Stimulated activated CD4-positive, alpha-beta T cell treated with anti-CD3 and anti-CD28 coated beads, Interleukin-15, amount 100 ng/mL, for 24 hours (primary cell): ENCODE results near the gene ICA1.
"Not testable (repeated sequence)": the region's sequence is repeated elsewhere in the genome, so short reads cannot be mapped to it uniquely, and the experiment has no call there.

Experiments used
- DNase-seq: peaks from one replicate; pipeline ENCODE4 v3.0.0-alpha.2; 2020

ICA1 gene

DNA sequence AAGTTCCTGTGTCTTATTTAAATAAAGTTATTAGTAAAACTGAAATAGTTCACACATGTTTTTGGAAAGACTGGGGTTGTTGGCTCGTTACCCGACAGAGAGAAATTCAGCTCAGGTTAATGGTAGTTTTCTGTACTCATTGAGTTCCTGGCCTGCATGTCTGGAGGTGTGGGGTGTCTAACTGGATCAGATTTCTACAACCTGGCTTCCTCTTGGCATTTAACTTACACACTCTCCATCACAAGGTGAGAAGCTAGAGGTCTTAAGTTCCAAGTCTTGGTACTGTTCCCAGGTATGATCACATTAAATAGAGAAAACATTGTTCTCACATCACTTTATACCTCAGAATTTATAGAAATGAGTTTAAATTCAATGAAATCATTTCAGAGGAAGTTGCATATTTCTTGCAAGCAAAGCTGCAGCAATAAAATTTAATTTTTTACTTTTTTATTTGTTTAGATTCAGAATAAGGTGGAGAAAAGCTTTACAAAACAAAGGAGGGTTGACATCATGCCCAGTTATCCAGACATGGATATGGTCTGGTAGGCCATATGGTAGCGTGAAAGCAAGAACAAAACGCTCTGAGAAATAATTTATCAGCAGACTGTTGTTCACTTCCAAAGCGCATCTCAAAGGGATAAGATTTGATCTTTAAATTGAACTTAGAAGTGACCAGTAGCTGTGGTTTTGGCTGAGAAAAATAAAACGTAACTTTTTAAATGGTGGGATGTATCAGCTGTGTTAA lies 172.8 kb downstream of the ICA1 start:
- no peak for DNase-seq

DNA sequence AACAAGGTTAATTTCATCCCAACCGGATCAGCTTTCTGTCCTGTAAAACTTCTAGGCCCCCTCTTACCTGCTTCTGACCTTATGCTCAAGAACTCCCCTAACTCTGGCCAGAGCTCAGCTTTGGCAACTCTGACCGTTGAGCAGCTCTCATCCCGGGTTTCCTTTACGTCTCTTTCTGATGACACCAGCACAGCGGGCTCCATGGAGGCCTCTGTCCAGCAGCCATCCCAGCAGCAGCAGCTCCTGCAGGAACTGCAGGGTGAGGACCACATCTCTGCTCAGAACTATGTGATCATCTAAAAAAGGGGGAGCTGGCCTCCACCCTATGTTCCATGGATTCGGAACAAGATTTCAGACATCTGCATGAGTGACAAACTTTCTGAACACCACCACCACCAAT lies 175.7 kb downstream of the ICA1 start:
- DNase-seq = no peak

DNA sequence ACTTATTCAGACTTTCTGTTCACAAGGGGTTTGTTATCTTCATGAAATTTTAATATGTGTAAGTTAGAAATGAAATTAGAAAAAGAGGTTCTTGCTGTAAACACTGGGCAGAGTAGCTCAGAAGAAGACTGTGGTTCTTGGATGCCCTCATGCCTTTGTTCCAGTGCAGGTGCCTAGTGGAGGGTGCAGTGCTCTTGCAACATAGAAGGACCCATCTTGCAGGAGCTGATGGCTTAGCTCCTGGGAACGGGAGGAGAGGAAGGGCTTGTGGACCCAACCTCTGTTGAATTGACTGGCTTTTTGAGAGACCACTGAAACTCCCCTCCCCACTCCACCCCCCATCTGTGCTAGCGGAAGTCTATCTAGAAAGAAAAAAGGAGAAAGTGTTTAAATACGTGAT lies 176.5 kb downstream of the ICA1 start:
- DNase-seq = no peak

DNA sequence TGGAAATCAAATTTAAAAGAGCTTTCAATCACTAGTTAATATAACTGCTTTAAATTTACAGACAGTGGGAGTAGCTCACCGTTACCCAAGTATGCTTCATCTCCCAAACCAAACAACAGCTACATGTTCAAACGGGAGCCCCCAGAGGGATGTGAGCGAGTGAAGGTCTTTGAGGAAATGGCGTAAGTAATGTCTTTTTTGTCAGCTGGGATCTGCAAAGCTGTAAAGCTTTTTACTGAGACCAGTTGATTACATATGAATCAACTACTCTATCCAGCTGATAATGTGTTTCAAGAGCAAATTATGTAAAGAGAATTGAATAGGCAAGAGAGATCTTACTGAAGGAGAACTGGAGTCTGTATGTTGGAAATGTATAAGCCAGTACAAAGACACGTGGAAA lies 177.1 kb downstream of the ICA1 start:
- no peak for DNase-seq

DNA sequence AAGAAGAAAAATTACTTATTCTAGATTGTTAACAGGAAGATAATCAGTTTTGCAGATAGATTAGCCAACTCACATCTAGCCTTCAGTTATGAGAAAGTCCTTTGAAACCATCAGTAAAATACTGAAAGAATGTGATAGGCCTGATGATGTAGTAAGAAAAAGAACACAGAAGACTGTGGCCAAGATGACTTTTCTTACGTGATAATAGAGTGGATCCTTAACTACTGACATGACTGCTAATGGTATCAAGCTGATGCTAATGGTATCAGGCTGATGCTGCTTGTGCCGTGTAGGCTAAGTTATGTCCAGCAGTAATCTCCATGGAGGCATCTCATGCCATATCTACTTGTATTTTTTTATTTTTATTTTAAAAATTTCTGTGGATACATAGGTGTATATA lies 179.2 kb downstream of the ICA1 start:
- DNase-seq = no peak

DNA sequence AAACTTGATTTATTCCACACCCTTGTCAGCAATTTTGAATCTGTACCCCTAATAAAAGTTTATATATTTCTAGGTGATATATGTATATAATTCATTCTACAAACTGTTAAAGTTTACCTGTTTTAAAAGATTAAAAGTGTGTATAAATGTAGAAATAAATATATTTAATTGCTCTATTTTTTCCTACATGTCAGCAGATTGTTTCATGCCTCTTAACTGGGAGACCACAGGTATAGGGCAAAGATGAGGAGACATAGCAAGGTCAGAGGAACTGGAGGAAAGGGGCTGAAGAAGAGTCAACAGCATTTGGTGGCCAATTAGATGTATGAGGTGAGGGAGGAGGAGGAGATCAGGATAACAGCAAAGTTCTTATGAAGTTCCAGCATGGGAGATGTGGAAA lies 183.5 kb downstream of the ICA1 start:
- no peak for DNase-seq

DNA sequence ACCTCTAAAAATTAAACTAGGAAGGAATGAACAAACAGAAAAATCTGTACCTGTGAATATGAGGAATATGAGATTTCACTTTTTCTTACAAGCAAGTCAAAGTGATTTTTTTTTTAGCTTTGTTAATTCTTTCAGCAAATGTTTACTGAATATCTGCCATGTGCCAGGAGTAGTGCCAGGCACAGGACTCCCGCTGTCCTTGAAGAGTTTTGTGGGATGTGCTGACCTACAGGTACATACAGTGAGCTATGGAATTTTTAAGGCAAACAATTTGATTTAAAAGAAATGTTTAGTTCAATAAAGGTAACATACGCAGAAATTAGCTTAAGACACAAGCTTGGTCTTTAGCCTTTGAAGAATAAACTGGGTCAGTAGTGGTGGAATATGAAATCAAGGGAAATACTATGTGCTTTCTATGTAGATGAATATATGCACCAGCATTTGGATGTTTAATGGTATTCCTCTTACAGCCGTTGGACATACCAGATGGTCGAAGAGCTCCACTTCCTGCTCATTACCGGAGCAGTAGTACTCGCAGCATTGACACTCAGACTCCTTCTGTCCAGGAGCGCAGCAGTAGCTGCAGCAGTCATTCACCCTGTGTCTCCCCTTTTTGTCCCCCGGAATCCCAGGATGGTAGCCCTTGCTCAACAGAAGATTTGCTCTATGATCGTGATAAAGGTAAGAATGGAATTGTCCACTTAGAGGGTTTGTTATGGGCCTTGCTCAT lies 191.4 kb downstream of the ICA1 start:
- no peak for DNase-seq

DNA sequence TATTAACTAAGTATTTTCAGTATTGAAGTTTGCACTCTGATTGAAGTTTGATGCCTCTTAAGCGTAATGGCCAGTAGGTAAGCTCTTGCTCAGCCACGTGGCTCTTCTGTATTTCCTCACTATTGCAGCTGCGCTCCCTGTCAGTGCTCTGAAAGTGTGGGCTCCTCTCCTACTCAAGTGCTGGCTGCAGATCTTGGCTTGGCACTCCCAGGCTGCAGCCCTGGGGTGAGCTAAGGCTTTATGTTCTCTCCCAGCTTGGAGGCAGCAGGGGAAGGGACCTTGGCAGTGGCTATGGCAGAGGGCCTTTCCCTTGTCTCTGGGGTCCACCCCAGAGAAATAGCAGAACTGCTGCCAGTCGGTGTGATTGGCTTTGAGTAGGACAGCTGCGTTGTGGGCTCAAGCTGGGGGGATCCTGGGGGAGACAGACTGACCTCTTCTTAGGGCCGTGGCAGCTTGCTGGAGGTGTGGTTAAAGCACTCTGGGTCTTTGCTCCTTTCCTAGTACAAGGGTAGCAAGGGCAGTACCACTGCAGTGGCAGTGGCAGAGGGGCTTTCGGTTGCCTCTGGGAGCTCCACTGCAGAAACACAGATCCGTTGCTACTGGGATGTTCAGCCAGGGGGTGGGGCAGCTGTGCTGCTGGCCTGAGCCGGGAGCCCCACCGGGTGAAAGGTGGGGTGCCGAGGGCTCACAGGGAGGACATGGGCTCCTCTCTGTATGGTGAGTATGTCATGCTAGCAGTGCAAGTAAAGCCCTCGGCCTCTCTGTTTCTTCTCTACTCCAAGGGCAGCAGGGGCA lies 192.9 kb downstream of the ICA1 start:
- DNase-seq = no peak

DNA sequence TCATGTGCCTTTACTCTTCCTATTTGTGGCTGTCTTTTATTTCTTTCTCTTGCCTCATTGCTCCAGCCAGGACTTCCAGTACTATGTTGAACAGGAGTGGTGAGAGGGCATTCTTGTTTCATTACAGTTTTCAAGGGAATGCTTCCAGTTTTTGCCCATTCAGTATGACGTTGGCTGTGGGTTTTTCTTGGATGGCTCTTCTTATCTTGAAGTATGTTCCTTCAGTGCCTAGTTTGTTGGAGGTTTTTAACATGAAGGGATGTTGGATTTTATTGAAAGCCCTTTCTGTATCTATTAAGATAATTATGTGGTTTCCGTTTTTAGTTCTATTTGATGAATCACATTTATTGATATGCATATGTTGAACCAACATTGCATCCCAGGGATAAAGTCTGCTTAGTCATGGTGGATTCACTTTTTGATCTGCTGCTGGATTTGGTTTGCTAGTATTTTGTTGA lies 196.6 kb downstream of the ICA1 start:
- DNase-seq = no peak

DNA sequence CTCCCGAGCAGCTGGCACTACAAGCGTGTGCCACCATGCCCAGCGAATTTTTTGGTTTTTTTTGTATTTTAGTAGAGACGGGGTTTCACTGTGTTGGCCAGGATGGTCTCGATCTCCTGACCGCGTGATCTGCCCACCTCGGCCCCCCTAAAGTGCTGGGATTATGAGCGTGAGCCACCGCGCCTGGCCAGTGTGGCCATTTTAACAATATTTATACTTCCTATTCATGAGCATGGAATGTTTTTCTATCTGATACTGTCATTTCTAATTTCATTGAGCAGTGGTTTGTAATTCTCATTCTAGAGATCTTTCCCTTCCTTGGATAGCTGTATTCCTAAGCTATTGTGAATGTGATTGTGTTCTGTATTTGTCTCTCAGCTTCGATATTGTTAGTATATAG lies 197.1 kb downstream of the ICA1 start:
- DNase-seq = no peak

DNA sequence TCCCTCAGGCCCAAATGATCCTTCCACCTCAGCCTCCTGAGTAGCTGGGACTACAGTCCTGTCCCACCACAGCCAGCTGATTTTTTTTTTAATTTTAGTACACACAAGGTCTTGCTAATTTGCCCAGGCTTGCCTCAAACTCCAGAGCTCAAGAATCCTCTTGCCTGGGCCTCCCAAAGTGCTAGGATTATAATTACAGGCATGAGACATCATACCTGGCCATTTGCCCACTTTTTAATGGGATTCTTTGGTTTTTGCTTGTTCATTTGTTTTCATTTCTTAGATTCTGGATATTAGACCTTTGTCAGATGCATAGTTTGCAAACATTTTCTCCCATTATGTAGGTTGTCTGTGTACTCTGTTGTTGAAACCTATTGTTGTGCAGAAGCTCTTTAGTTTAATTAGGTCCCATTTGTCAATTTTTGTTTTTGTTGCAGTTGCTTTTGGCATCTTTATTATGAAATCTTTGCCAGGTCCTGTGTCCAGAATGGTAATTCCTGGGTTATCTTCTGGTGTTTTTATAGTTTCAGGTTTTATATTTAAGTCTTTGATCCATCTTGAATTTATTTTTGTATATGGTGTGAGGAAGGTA lies 198.2 kb downstream of the ICA1 start:
- no peak for DNase-seq

DNA sequence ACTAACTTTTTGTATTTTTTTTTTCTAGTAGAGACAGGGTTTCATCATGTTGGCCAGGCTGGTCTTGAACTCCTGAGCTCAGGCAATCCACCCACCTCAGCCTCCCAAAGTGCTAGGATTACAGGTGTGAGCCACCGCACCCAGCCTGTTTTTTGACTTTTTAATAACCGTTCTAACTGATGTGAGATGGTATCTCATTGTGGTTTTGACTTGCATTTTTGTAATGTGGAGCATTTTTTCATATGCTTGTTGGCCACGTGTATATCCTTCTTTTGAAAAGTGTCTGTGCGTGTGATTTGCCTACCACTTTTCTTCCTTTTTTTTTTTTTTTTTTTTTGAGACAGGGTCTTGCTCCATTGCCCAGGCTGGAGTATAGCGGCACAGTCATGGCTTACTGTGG lies 198.7 kb downstream of the ICA1 start:
- DNase-seq = not testable (repeated sequence)
